ENCODE data around the gene CDH4.

DNA sequence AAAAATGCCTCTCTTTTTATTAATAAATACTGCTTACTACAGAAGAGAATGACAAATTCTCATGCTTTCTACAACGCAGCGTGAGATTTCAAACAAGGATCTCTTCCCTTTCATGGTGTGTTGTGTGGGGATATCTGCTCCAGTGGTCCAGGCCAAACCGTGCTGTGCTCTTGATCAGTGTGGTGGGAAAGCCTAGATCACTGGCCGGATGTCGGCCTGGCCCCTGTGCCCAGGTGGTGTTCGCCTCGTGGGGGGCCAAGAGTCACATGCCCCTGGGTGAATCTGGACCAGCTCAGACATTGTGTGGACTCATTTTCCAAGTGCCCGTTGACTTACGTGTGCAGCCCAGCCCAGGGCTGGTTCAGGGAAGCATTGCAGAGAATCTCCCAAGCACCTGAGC lies 4.3 kb downstream of the CDH4 start:
- TF ChIP-seq, protein P1, sequence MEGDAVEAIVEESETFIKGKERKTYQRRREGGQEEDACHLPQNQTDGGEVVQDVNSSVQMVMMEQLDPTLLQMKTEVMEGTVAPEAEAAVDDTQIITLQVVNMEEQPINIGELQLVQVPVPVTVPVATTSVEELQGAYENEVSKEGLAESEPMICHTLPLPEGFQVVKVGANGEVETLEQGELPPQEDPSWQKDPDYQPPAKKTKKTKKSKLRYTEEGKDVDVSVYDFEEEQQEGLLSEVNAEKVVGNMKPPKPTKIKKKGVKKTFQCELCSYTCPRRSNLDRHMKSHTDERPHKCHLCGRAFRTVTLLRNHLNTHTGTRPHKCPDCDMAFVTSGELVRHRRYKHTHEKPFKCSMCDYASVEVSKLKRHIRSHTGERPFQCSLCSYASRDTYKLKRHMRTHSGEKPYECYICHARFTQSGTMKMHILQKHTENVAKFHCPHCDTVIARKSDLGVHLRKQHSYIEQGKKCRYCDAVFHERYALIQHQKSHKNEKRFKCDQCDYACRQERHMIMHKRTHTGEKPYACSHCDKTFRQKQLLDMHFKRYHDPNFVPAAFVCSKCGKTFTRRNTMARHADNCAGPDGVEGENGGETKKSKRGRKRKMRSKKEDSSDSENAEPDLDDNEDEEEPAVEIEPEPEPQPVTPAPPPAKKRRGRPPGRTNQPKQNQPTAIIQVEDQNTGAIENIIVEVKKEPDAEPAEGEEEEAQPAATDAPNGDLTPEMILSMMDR (IDR thresholded peaks at IDR 0.05), result no peak
- no peak for TF ChIP-seq POLR2A (IDR thresholded peaks at IDR 0.05)
